Karpas-422 (cell line): ENCODE results near the gene METTL13. TPM values are rescaled to one million over a fixed set of nuclear protein-coding genes. Genes with fewer than 3 reads are reported as not detected.

ENCODE experiments used
- DNase-seq: peaks from one replicate; pipeline ENCODE4 v3.0.0-alpha.2; 2015
- H2AFZ ChIP-seq: fragments of 200-600 bp; sonication (generic); 2 replicates; pipeline ENCODE4 v1.6.1; 2014; ENCODE audit warnings: antibody characterized with exemption, low read length, mixed read lengths
- H3K27ac ChIP-seq: fragments of 200-600 bp; sonication (generic); 2 replicates; pipeline ENCODE4 v1.5.1; 2014; ENCODE audit warnings: mild to moderate bottlenecking, low read length, moderate library complexity
- H3K27me3 ChIP-seq: fragments of 200-600 bp; sonication (generic); 2 replicates; pipeline ENCODE4 v1.6.1; 2014; ENCODE audit warnings: low read length, mixed read lengths
- H3K36me3 ChIP-seq: fragments of 200-600 bp; sonication (generic); 2 replicates; pipeline ENCODE4 v1.6.1; 2014; ENCODE audit warnings: low read length, mixed read lengths; ENCODE audit not compliant: insufficient read depth
- H3K4me1 ChIP-seq: fragments of 200-600 bp; sonication (generic); 2 replicates; pipeline ENCODE4 v1.6.1; 2014; ENCODE audit warnings: mild to moderate bottlenecking, low read length, mixed read lengths
- H3K4me2 ChIP-seq: fragments of 200-600 bp; sonication (generic); 2 replicates; pipeline ENCODE4 v1.6.1; 2014; ENCODE audit warnings: low read length, low read depth, mild to moderate bottlenecking; ENCODE audit not compliant: poor library complexity, severe bottlenecking
- H3K4me3 ChIP-seq: fragments of 200-600 bp; sonication (generic); 2 replicates; pipeline ENCODE4 v1.5.1; 2014; ENCODE audit warnings: mild to moderate bottlenecking, antibody characterized with exemption, low read length, mixed read lengths
- H3K79me2 ChIP-seq: fragments of 200-600 bp; sonication (generic); 2 replicates; pipeline ENCODE4 v1.6.1; 2014; ENCODE audit warnings: mild to moderate bottlenecking, low read length, mixed read lengths
- H3K9ac ChIP-seq: fragments of 200-600 bp; sonication (generic); 2 replicates; pipeline ENCODE4 v1.6.0; 2014; ENCODE audit warnings: low read length
- H3K9me2 ChIP-seq: fragments of 200-600 bp; sonication (generic), shearing (Covaris generic); replicated peaks from 2 replicates; pipeline ENCODE4 v1.6.0; 2014; ENCODE audit warnings: mild to moderate bottlenecking, low read length, moderate library complexity; ENCODE audit not compliant: insufficient read depth
- H3K9me3 ChIP-seq: fragments of 300-700, 200-600 bp; sonication (generic); 2 replicates; pipeline ENCODE4 v1.6.1; 2014; ENCODE audit warnings: low read length, mixed read lengths
- H4K20me1 ChIP-seq: fragments of 200-600 bp; sonication (generic); 2 replicates; pipeline ENCODE4 v1.6.1; 2014; ENCODE audit warnings: mild to moderate bottlenecking, antibody characterized with exemption, low read length, low read depth; ENCODE audit not compliant: insufficient read depth
- total RNA-seq: library from RNA; depleted of rRNA; stranded (reverse); fragments of >200 nt; shearing (Covaris generic); gene quantifications from 2 replicates; pipeline ENCODE4 v1.2.3, GENCODE V29; 2014; ENCODE audit warnings: low replicate concordance

METTL13 gene
- total RNA-seq, 1 experiment from 2014 or later, result 15.4 TPM

- Histone ChIP-seq H3K4me3 (no peak overlapping the region), H3K79me2 (no peaks in the 10 kb centered on the region), H3K9me2 (no peaks in the 10 kb centered on the region), H3K4me2 (no peak overlapping the region), H3K36me3 (no peaks in the 10 kb centered on the region), H3K4me1 (no peaks in the 10 kb centered on the region), H4K20me1 (no peaks in the 10 kb centered on the region), H3K27me3 (no peaks in the 10 kb centered on the region), H3K9me3 (no peaks in the 10 kb centered on the region), H2AFZ (no peak overlapping the region), H3K27ac (no peak overlapping the region), H3K9ac (no peak overlapping the region)
- no peak for DNase-seq
Observed at GRCh38 chr1:171754971-171755370, 26.5 kb upstream of the METTL13 start.

GRCh38 chr1:171756856-171757255, 24.6 kb upstream of the METTL13 start:
- H4K20me1 ChIP-seq, result no peaks in the 10 kb centered on the region
- H2AFZ ChIP-seq, result no peak overlapping the region
- no peak for DNase-seq
- H3K9me2 ChIP-seq, result no peaks in the 10 kb centered on the region
- no peaks in the 10 kb centered on the region for H3K27me3 ChIP-seq
- H3K36me3 ChIP-seq, result no peaks in the 10 kb centered on the region
- no peak overlapping the region for H3K27ac ChIP-seq
- H3K4me3 ChIP-seq, result no peak overlapping the region
- H3K9me3 ChIP-seq, result no peaks in the 10 kb centered on the region
- H3K9ac ChIP-seq, result no peak overlapping the region
- no peaks in the 10 kb centered on the region for H3K79me2 ChIP-seq
- no peaks in the 10 kb centered on the region for H3K4me1 ChIP-seq
- H3K4me2 ChIP-seq, result no peak overlapping the region

GRCh38 chr1:171758011-171758410, 23.4 kb upstream of the METTL13 start:
- Histone ChIP-seq H3K4me2 (no peak overlapping the region), H3K27me3 (no peaks in the 10 kb centered on the region), H3K36me3 (no peaks in the 10 kb centered on the region), H4K20me1 (no peaks in the 10 kb centered on the region), H2AFZ (no peak overlapping the region), H3K4me3 (no peak overlapping the region), H3K9ac (no peak overlapping the region), H3K9me3 (no peaks in the 10 kb centered on the region), H3K79me2 (no peaks in the 10 kb centered on the region), H3K4me1 (no peaks in the 10 kb centered on the region), H3K27ac (no peak overlapping the region), H3K9me2 (no peaks in the 10 kb centered on the region)
- DNase-seq, result no peak

GRCh38 chr1:171762143-171762563, 19.3 kb upstream of the METTL13 start:
- H2AFZ ChIP-seq, result no peak overlapping the region
- H4K20me1 ChIP-seq, result no peaks in the 10 kb centered on the region
- H3K4me2 ChIP-seq, result no peak overlapping the region
- no peak overlapping the region for H3K9ac ChIP-seq
- H3K4me1 ChIP-seq, result no peaks in the 10 kb centered on the region
- no peaks in the 10 kb centered on the region for H3K79me2 ChIP-seq
- no peak overlapping the region for H3K27ac ChIP-seq
- no peak for DNase-seq
- no peaks in the 10 kb centered on the region for H3K9me3 ChIP-seq
- no peaks in the 10 kb centered on the region for H3K9me2 ChIP-seq
- no peaks in the 10 kb centered on the region for H3K36me3 ChIP-seq
- H3K4me3 ChIP-seq, result no peak overlapping the region
- H3K27me3 ChIP-seq, result no peaks in the 10 kb centered on the region

GRCh38 chr1:171763764-171764163, 17.7 kb upstream of the METTL13 start:
- Histone ChIP-seq H3K9me2 (no peaks in the 10 kb centered on the region), H2AFZ (no peak overlapping the region), H4K20me1 (no peaks in the 10 kb centered on the region), H3K27me3 (no peaks in the 10 kb centered on the region), H3K9me3 (no peaks in the 10 kb centered on the region), H3K4me3 (no peak overlapping the region), H3K4me2 (no peak overlapping the region), H3K79me2 (no peaks in the 10 kb centered on the region), H3K36me3 (no peaks in the 10 kb centered on the region), H3K27ac (no peak overlapping the region), H3K4me1 (no peaks in the 10 kb centered on the region), H3K9ac (no peak overlapping the region)
- DNase-seq, result no peak

- no peak overlapping the region for H3K4me3 ChIP-seq
- H3K27ac ChIP-seq, result no peak overlapping the region
- no peaks in the 10 kb centered on the region for H3K27me3 ChIP-seq
- H3K36me3 ChIP-seq, result no peaks in the 10 kb centered on the region
- H2AFZ ChIP-seq, result no peak overlapping the region
- DNase-seq, result no peak
- no peaks in the 10 kb centered on the region for H3K9me2 ChIP-seq
- H4K20me1 ChIP-seq, result no peaks in the 10 kb centered on the region
- H3K4me1 ChIP-seq, result peaks cover 4% of the 10 kb centered on the region; the same call in 1 of the 2 replicates
- no peaks in the 10 kb centered on the region for H3K9me3 ChIP-seq
- no peaks in the 10 kb centered on the region for H3K79me2 ChIP-seq
- no peak overlapping the region for H3K4me2 ChIP-seq
- no peak overlapping the region for H3K9ac ChIP-seq
Observed at GRCh38 chr1:171769171-171769570, 12.3 kb upstream of the METTL13 start.

GRCh38 chr1:171769754-171770153, 11.7 kb upstream of the METTL13 start:
- no peak overlapping the region for H2AFZ ChIP-seq

GRCh38 chr1:171772312-171772711, 9.1 kb upstream of the METTL13 start:
- H3K9me3 ChIP-seq, result no peaks in the 10 kb centered on the region

More at GRCh38 chr1:171769754-171770153, 11.7 kb upstream of the METTL13 start:
- Histone ChIP-seq H3K79me2 (no peaks in the 10 kb centered on the region), H4K20me1 (no peaks in the 10 kb centered on the region), H3K9me2 (no peaks in the 10 kb centered on the region), H3K27me3 (no peaks in the 10 kb centered on the region), H3K4me2 (no peak overlapping the region), H3K4me3 (no peak overlapping the region), H3K9ac (no peak overlapping the region), H3K4me1 (peaks cover 4% of the 10 kb centered on the region; the same call in 1 of the 2 replicates), H3K36me3 (no peaks in the 10 kb centered on the region), H3K27ac (no peak overlapping the region), H3K9me3 (no peaks in the 10 kb centered on the region)
- no peak for DNase-seq

More at GRCh38 chr1:171772312-171772711, 9.1 kb upstream of the METTL13 start:
- Histone ChIP-seq H3K4me1 (peaks cover 4% of the 10 kb centered on the region; the same call in 1 of the 2 replicates), H2AFZ (no peak overlapping the region), H3K27ac (no peak overlapping the region), H3K4me2 (no peak overlapping the region), H3K4me3 (no peak overlapping the region), H3K79me2 (no peaks in the 10 kb centered on the region), H3K36me3 (no peaks in the 10 kb centered on the region), H3K9ac (no peak overlapping the region), H3K27me3 (no peaks in the 10 kb centered on the region), H3K9me2 (no peaks in the 10 kb centered on the region), H4K20me1 (no peaks in the 10 kb centered on the region)
- no peak for DNase-seq
